A549 (cell line): ENCODE results near the gene TMEM9.

ENCODE experiments used
- CTCF ChIP-seq: fragments of >200 bp; sonication (Bioruptor Twin); formaldehyde crosslinking; IDR thresholded peaks from 3 replicates; pipeline ENCODE4 v1.5.1; 2016
- EHMT2 ChIP-seq: fragments of 200-600 bp; sonication (generic); IDR thresholded peaks from 2 replicates; pipeline ENCODE4 v1.6.1; 2016; ENCODE audit warnings: antibody characterized with exemption, low read depth, mild to moderate bottlenecking, moderate library complexity
- JUN ChIP-seq, 2 experiments: fragments of >200 bp; sonication (Bioruptor Twin); formaldehyde crosslinking; IDR thresholded peaks; 2 replicates in 1 of 2; 3 replicates in 1 of 2; pipeline ENCODE4 v1.6.1; 2016 to 2017
- KDM5A ChIP-seq: fragments of 200-600 bp; sonication (generic); IDR thresholded peaks from 2 replicates; pipeline ENCODE4 v1.6.1; 2016; ENCODE audit warnings: antibody characterized with exemption, mild to moderate bottlenecking
- USF2 ChIP-seq: fragments of 450-650 bp; IDR thresholded peaks from 2 replicates; pipeline ENCODE4 v1.6.1; 2014; ENCODE audit warnings: antibody characterized with exemption

- no peak for TF ChIP-seq CTCF
- TF ChIP-seq EHMT2: no peak
- no peak for TF ChIP-seq KDM5A
- no peak for TF ChIP-seq USF2
- TF ChIP-seq JUN (IDR thresholded peaks at IDR 0.05): no peak
Observed at GRCh38 chr1:201092738-201093137, 61.5 kb downstream of the TMEM9 start.
